DND-41 (cell line): ENCODE measurements around the gene ZBTB48.

Experiments
- EZH2 ChIP-seq: IDR thresholded peaks from 3 replicates; pipeline ENCODE4 v1.6.1; 2012; ENCODE audit warnings: borderline replicate concordance, low read depth, mild to moderate bottlenecking, moderate library complexity, low read length, inconsistent platforms; ENCODE audit not compliant: severe bottlenecking
- TF ChIP-seq, protein P1 (sequence below): IDR thresholded peaks from 2 replicates; pipeline ENCODE4 v1.5.1; 2012; ENCODE audit warnings: borderline replicate concordance, low read length, moderate library complexity, mild to moderate bottlenecking; ENCODE audit not compliant: poor library complexity, severe bottlenecking; ENCODE audit errors: extremely low read depth

DNA sequence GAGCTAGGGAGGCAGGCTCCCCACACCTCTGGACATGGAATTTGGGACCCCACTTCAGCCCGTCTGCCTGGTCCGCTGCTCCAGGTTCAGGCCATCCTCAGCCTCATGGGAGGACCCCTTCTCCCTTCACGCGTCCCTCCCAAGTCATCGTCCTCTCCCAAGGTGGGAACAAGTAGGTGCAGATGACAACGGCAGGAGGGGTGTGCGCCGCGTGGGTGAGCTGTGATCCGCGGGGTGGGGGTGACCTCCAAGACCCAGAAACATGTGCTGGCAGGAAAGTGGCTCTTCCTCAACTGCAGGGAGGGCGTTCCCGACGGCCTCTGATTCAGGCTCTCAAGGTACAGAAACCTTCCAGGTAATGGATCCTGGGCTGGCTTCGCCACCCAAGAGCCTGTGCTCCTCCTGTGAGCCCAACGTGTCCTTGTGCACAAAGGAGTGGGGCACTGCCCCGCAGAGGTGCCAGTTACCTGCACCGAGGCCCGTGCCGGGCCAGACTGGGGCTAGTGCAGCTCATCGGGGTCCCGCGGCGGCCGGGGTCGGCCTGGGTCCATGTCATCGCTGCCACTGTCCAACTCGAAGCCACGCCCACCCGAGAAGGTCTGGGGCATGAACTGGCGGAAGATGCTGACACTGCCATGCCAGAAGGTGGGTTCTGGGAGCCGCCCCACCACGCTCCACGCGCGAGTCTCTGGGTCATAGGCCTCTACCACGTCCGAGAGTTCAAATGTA lies 13.2 kb downstream of the ZBTB48 start:
- TF ChIP-seq, protein P1, sequence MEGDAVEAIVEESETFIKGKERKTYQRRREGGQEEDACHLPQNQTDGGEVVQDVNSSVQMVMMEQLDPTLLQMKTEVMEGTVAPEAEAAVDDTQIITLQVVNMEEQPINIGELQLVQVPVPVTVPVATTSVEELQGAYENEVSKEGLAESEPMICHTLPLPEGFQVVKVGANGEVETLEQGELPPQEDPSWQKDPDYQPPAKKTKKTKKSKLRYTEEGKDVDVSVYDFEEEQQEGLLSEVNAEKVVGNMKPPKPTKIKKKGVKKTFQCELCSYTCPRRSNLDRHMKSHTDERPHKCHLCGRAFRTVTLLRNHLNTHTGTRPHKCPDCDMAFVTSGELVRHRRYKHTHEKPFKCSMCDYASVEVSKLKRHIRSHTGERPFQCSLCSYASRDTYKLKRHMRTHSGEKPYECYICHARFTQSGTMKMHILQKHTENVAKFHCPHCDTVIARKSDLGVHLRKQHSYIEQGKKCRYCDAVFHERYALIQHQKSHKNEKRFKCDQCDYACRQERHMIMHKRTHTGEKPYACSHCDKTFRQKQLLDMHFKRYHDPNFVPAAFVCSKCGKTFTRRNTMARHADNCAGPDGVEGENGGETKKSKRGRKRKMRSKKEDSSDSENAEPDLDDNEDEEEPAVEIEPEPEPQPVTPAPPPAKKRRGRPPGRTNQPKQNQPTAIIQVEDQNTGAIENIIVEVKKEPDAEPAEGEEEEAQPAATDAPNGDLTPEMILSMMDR = no peak
- no peak for TF ChIP-seq EZH2
